ENCODE data around the gene PTEN.
"Not testable (repeated sequence)": the region's sequence is repeated elsewhere in the genome, so short reads cannot be mapped to it uniquely, and the experiment has no call there.

Gene PTEN

DNA sequence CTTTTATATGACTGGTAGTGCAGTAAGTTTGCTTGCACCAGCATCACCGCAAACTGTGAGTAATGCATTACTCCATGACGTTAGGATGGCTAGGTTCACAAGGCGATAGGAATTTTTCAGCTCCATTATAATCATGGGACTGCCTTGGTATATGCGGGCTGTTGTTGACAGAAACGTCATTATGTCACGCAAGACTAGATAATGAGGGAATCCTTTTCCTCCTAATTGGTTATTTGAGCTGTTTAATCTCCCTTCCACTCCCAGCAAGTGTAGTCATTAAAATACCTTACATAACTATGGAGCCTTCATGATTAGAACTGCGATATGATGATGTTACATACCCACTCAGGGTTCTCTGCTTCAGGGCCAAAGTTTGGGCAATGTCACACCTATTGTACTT lies 17.4 kb upstream of the PTEN start:
- DNase-seq: no peak

DNA sequence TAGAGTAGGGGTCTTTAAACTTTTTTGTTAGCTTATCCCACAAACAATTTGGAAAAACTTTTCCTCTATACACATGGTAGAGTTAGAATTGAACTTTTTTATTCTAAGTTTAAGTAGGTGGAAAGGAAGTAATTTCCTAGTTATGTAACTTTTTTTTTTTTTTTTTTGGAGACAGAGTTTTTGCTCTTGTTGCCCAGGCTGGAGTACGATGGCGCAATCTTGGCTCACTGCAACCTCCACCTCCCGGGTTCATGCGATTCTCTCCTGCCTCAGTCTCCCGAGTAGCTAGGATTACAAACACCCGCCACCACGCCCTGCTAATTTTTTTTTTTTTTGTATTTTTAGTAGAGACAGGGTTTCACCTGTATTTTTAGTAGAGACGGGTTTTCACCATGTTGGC lies 16.7 kb upstream of the PTEN start:
- not testable (repeated sequence) for DNase-seq

DNA sequence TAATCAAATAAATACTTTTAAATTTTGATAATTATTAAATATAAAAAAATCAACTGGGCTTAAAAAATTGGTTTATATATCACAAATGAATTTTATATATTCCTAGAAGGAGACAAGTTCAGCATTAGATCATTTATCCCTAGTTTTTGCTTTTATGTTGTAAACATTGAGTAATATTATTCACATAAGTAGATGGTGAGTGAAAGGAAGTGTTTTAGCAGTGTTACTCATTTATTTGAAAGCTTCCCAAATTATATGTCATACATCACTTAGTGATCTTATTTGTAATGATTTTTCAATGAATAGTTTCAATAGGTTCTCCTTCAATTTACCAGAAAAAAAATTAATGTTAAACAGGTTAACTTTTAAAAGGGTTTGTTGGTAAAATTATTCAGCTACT lies 15.9 kb upstream of the PTEN start:
- DNase-seq: no peak

DNA sequence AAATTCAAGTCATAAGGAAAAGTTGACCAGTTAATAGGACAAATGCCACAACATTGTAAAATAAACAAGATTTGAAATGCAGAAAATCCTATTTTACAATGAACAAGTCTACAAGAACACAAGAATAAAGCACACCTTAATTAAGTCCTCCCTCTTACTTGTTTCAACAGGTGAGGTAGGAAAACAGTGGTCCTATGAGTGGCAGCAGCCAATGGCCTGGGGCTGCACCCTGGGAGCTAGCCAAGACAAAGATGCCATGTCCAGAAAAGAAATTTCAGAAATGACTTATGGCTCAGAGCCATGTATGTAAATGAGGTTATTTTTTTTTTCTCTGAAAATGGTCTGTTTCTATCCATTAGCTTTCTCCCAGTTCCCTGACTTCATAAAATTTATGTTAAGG lies 14.4 kb upstream of the PTEN start:
- DNase-seq: no peak

DNA sequence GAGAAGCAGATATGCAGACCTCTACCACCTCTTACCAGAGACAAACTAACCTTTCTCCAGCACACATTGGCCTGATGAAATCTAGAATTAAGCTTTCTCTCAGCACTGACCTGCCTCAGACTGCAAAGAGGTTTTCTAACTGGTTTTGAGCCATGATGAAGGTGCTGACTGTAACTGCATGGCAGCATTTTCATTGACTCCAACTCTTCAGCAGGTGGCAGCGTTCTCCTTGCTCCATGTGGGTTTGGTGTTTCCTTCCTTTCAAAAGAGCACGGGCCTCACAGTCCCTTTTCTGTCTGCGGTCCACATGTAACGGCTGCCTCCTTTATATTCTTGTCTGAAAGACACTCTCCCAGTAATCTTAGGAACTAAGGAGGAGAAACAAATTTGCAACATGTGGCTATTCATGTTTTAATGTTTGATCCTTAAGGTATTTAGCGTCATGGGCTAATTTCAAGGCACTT lies 12.7 kb upstream of the PTEN start:
- DNase-seq: peak; percentile 69

DNA sequence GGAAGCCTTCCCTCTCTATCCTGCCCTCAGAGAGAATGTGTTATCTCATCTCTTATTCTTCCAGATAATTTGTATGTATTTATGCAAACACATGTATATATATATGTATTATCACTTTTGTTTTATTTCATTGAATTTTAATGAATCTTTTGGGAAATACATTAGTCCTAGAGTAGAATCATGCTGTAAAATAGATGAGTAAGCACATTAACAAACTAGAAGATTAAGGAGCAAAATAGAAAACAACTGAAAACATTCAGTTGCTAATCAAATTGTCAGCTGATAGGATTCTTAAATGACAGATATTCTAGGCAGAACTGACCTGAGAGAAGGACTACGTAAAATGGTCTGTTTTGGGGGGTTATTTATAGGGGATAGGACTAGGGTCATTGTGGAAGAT lies 11.3 kb upstream of the PTEN start:
- DNase-seq: no peak

DNA sequence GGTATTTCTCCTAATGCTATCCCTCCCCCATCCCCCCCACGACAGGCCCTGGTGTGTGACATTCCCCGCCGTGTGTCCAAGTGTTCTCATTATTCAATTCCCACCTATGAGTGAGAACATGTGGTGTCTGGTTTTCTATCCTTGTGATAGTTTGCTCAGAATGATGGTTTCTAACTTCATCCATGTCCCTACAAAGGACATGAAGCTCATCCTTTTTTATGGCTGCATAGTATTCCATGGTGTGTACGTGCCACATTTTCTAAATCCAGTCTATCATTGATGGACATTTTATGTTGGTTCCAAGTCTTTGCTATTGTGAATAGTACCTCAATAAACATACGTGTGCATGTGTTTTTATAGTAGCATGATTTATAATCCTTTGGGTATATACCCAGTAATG lies 8.2 kb upstream of the PTEN start:
- DNase-seq: not testable (repeated sequence)

DNA sequence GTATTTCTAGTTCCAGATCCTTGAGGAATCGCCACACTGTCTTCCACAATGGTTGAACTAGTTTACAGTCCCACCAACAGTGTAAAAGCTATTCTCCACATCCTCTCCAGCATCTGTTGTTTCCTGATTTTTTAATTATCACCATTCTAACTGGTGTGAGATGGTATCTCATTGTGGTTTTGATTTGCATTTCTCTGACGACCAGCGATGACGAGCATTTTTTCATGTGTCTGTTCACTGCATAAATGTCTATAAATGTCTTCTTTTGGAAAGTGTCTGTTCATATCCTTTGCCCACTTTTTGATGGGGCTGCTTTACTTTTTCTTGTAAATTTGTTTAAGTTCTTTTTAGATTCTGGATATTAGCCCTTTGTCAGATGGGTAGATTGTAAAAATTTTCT lies 7.8 kb upstream of the PTEN start:
- DNase-seq: not testable (repeated sequence)

DNA sequence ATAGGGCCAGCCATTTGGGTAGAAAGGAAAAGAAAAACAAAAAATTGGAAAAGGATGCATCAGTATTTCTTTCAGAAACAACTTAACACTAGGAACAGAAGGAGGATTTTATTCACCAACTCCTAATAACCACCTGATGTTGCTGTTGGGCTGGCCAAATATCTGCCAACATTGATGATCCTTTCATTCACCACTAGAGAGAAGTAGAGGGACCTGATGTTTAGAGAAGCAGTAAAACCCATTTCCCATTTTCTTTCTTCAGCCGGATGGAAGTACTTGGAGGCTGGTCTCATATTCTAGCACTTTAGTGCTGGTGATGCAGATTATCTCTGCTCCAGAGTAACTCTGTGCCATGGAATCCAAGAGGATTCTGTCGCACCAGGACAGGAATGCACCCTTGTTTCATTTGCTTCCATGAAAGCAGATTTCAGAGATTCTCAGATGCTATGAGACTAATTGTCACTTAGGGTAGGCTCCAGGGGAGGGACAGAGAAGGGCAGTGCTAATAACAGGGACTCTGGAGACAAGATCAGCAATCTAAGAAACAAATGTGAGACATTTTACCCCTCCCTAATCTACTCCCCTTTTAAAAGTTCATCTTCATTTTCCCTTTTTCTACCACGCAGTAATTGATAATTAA lies 3.1 kb upstream of the PTEN start:
- DNase-seq: peak; percentile 62

DNA sequence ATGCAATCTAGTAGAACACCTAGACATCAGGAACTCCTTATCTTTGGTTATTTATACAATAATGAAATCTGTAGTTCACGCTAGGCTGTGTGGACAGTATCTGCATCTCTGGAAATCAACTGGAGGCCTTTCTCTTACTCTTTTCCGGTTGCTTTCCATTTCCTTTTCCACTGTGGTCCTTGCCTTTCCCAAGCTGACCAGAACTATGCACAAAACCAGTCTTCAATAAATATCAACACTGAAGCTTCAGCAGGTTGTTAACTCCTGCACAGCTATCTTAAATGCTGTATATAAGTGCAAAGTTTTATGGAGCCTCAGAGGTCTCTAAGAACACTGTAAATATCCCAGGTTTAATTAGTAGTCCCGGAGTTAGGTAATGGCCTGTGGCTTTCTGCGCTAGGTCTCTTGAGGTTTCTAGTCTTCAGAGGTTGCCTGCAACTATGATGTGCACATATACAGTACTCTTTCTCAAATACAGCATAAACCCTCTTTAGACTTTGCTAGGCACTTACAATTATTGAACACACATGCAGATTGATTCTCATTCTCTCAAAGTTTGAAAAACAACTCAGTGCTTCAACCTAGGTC lies 2.5 kb upstream of the PTEN start:
- DNase-seq: no peak

DNA sequence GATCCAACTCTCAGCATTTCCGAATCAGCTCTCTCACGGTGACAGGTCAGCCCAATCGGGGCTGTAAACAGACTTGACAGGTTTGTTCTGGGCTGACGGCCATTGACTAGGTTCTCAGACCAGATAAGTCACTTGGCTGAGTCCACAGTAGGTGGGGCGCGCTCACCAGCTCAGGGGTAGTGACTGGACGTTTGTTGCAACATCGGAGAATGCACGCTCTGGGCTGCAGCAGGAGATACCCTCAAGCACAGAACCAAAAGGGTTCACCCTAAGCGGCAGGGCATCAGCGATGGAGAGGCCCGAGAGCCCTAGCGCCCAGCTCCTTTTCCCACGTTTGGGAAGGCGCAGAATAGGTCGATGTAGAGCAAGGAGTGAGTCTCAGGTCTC lies 1.9 kb upstream of the PTEN start:
- DNase-seq: no peak

DNA sequence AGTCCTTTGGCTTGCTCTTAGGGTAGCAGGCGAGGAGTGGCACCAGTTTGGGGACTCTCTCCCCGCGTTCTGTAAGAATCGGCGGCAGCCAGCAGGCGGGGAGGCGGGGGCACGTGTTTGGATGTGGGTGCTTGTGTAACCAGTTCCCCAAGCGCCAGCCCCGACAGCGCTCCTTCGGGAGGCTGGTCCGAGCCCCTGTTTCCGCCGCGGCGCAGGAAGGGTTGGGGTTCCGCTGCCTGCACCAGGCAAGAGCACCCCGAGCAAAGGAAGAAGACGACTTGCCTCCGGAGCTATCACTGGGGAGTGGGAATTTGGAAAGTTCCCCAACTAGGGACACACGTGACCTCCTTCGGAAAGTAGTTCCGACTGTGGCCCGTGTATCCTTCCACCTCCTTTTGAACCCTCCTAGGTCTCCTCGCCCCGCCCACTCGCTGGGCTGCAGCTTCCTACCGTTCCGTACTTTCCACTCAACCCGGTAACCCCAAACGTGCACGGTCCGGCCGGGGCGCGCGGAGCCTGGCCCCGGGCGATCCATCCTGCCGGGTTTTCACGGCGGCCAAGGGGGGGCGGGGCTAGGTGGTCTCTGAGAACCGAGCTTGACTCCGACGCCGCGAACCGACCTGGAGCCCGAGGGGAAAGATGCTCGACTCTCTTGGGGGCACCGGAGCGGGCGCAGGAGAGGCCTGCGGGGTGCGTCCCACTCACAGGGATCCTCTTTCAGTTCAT lies 1.3 kb upstream of the PTEN start:
- DNase-seq: peak; percentile 89

DNA sequence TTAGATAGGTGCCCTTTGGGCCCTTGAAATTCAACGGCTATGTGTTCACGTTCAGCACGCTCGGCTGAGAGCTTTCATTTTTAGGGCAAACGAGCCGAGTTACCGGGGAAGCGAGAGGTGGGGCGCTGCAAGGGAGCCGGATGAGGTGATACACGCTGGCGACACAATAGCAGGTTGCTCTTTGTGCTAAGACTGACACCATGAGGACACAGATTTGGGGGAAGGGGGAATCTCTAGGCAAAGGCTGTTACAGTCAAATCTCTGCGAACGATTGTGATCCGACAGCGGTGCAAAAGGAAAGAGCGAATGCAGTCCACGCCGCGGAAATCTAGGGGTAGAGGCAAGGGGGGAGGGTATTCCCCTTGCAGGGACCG lies 759 bp upstream of the PTEN start:
- no peak for DNase-seq

DNA sequence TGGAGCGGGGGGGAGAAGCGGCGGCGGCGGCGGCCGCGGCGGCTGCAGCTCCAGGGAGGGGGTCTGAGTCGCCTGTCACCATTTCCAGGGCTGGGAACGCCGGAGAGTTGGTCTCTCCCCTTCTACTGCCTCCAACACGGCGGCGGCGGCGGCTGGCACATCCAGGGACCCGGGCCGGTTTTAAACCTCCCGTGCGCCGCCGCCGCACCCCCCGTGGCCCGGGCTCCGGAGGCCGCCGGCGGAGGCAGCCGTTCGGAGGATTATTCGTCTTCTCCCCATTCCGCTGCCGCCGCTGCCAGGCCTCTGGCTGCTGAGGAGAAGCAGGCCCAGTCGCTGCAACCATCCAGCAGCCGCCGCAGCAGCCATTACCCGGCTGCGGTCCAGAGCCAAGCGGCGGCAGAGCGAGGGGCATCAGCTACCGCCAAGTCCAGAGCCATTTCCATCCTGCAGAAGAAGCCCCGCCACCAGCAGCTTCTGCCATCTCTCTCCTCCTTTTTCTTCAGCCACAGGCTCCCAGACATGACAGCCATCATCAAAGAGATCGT lies 598 bp downstream of the PTEN start:
- peak; percentile 49 for DNase-seq

DNA sequence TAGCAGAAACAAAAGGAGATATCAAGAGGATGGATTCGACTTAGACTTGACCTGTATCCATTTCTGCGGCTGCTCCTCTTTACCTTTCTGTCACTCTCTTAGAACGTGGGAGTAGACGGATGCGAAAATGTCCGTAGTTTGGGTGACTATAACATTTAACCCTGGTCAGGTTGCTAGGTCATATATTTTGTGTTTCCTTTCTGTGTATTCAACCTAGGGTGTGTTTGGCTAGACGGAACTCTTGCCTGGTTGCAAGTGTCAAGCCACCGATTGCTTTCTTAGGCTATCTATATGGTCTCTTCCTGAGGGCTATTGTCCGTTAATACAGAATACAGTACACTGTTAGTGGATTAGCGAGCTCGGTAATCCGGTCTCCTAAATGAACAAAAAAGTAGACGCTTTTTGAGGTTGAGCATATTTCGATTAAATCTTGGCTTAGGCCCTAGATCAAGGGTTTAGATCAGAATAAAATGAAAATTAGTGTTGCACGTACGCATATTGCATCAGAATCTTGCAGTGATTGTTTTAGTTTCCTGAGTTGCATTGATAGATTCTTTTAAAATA lies 1.2 kb downstream of the PTEN start:
- peak; percentile 49 for DNase-seq

DNA sequence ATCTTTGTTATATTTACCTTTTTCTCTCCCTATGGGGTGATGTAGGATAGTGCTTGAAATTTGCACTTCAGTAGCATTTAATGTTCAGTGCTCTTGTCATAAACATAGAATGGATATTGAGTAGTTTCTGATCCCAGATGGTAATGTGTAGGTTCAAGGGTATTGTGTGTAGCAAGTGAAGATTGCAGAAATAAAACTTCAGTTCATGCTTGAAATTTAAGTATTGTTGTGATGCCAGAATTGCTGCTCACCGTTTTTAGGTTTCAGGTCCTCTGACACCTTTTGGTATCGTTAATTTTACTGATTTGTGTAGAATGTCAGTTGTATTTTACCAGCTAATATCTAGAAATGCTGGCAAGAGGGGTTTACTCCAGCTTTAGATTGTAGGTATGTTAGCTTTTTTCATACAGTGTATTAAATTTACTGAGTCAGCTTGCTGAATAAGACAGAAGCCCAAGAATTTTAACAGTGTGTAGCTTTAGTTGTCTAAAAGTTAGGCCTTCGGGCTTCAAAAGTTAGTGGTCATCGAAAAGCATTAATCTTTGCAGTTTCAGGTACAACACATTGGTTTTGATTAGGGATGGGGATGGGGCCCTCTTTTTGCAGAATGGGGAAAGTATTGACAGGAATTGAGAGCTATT lies 1.9 kb downstream of the PTEN start:
- no peak for DNase-seq

DNA sequence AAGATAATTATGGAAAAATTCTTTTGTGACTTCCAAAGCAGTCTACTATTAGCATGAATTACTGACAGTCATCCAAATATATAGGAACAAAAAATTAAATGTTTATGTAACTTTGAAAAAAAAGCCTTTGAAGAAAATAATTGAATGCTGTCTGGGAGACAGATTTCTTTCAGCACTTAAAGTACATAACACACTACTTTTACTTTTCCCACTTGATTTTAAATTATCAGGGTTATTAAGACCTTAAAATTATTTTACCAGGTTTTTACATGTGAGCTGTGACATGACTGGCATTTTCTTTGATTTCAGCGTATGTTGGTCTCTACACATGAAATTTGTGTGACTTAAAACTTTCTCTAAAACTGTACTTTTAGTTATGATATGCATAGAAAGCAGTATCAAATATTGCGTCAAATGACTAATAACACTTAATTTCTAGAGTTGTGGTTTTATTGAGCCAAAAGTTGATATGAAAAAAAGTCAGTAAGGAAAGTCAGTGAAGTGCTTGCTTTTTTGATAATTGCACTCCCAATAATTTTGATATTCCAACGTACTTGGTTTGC lies 3.1 kb downstream of the PTEN start:
- DNase-seq: no peak

DNA sequence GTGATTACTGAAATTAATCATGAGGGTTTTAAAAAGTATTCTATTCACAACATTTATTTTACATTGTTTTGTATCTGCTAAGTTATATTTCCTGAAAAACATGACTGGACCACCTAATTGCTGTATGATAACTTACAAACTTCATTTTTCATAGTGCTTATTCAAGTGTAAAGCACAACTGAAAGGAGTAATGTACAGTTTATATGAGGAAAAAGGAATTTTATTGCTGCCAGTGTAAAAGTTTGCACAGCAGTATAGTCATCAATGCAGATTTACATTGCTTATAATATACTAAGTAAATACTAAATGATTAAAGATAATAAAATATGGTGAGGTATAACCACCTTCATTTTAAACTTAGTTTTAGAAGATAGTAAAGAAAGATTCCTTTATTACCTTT lies 4.0 kb downstream of the PTEN start:
- DNase-seq: no peak

DNA sequence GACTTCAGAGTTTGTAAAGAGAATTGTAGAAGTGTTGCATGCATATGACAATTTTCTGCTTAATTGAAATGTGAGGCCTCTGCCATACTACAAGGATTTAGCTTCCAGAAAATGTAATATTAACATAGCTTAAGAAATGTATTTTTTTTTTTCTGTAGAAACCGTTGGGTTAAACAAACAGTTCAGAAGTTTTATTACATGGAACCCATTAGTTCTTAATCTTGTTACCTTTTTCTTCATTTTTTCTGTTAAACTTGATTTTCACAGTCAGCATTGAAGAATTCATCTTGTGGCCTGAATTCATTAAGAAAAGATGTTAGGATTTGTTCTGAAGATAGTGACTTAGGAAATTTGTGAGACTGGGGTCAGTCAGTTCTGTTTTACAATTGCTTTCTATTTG lies 4.9 kb downstream of the PTEN start:
- DNase-seq: no peak

DNA sequence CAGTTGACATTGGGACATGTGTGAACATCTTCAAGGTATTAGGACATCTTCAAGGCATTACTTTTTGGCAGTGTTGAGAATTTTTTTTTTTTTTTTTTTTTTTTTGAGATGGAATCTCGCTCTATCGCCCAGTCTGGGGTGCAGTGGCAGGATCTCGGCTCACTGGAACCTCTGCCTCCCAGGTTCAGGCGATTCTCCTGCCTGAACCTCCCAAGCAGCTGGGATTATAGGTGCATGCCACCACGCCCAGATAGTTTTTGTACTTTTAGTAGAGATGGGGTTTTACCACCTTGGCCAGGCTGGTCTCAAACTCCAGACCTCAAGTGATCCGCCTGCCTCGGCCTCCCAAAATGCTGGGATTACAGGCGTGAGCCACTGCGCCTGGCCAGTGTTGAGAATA lies 5.7 kb downstream of the PTEN start:
- DNase-seq: not testable (repeated sequence)

DNA sequence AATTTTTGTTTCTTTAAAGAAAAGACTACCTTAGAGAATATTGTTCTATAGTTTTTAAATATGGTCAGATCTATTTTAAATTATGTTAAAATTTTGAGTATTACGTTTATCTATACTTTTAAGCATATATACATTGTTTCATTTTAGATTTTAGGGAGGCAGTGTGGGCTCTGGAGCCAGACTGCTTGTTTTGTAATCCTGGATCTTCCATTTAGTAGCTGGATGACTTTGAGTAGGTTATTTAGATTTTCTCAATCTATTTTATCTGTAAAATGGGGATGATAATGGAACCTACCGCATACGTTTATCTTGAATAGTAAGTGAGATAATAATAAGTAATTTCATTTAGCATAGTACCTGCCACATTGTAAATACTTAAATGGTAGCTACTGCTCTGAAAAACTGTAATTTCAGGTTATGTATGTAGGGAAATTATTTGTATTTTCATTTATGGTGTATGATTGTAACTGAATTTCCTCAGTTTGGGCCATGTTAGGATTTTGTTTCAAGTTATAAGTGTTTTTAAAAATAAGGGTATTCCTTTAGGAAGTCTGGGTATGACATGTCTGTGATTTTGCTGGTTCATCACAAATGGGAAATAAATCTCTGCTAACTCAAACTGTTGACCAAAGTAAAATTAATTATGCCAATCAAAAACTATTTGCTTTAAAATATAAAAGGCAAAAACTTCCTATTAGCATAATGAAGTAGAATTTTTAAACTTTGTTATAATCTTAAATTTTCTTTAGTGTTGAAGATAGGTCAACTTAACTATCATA lies 6.5 kb downstream of the PTEN start:
- no peak for DNase-seq

DNA sequence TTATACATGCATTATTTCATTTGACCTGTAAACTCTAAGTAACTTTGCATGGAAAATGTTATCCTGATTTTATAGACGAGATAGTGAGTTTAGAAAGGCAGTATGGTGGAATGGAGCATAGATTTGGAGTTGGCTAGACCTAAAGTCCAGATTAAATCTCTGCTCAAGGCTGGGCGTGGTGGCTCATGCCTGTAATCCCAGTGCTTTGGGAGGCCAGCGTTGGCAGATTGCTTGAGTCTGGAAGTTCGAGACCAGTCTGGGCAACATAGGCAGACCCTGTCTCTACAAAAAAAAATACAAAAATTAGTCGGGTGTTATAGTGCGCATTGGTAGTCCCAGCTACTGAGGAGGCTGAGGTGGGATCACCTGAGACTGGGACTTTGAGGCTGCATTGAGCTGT lies 9.4 kb downstream of the PTEN start:
- no peak for DNase-seq
